Hepatocyte (in vitro differentiated cells): ENCODE results near the gene SERTAD2.

Experiments
- CTCF ChIP-seq: fragments of 200-600 bp; sonication (generic); IDR thresholded peaks from 2 replicates; pipeline ENCODE4 v1.5.1; 2016; ENCODE audit warnings: antibody characterized with exemption, mild to moderate bottlenecking; ENCODE audit not compliant: poor library complexity
- EZH2 ChIP-seq: fragments of 200-600 bp; sonication (generic); IDR thresholded peaks from 2 replicates; pipeline ENCODE4 v1.6.1; 2016; ENCODE audit warnings: antibody characterized with exemption, mild to moderate bottlenecking, borderline replicate concordance

DNA sequence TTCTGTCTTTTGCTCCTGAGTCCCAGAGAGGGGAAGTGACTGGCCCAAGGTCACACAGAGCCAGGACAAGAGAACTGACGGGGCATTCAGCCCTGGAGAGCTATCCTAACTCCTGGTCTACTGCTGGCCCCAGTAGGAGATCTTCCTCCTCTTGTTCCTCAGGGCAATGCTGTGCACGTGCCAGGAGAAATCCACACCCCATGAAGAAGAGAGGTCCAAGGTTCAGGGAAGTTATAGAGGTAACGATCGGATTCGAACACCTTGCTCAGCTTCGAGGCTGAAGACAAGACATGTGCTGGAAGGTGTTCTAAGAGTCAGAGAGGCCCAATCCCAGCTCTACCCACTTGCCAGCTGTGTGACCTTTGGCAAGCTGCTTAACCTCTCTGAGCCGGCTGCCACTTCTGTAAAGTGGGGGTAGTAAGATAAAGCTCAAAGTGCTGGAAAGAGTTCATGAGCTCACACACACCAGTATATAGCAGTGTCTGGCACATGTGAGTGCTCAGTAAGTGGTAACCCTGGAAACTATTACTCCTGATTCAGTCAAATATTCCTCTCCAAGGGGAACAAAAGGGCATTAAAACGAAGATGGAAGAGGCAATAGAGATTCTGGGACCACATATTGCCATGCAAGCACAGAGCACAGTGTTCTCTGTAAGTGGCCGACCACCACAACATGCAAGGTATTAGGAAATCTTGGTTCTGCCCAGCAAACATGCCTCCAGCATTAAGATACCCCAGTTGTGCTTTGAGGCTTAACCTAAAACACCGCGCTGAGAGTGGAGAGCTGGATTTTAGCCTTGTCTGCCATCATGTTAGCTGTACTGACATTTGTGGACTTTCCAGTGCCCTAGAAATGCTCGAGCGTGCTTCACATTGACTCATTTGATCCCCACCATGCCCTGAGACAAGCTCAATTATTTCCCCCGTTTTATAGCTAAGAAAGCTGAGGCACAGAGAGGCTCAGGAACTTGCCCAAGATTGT lies 25.6 kb downstream of the SERTAD2 start:
- TF ChIP-seq CTCF (no peak), EZH2 (no peak)
